K562 (cell line): ENCODE data around the gene NTN3. TPM values are rescaled to one million over a fixed set of nuclear protein-coding genes. Genes with fewer than 3 reads are reported as not detected.
A peak's percentile ranks its signal among the peaks of the same experiment; 100 is the strongest.

ENCODE experiments used
- CXXC5 ChIP-seq: fragments of 250-450 bp; sonication (Bioruptor Pico); IDR thresholded peaks from 2 replicates; pipeline ENCODE4 v1.8.0; 2022; ENCODE audit warnings: inconsistent platforms, mild to moderate bottlenecking, moderate library complexity
- FOXA3 ChIP-seq, 2 experiments: fragments of 450-650 bp in 1 of 2; sonication (generic) in 1 of 2; formaldehyde crosslinking; IDR thresholded peaks in 1 of 2; conservative IDR thresholded peaks in 1 of 2; 2 replicates each; pipeline versions ENCODE4 v1.4.0 to v1.8.0; 2020 to 2022; ENCODE audit warnings: mild to moderate bottlenecking in 2 of 2, missing genetic modification reagents in 1 of 2
- PHF8 ChIP-seq: fragments of 200-600 bp; sonication (generic); IDR thresholded peaks from 2 replicates; pipeline ENCODE4 v1.6.1; 2012; ENCODE audit warnings: mixed run types, mild to moderate bottlenecking, inconsistent platforms, low read length, moderate library complexity, borderline replicate concordance
- SRSF3 ChIP-seq: fragments of 200-400 bp; formaldehyde crosslinking; IDR thresholded peaks from 2 replicates; pipeline ENCODE4 v1.6.1; 2016; ENCODE audit warnings: mild to moderate bottlenecking, low read length, moderate library complexity; ENCODE audit not compliant: insufficient read depth
- ZNF311 ChIP-seq: fragments of 250-450 bp; sonication (Bioruptor Pico); IDR thresholded peaks from 2 replicates; pipeline ENCODE4 v1.4.0; 2020; ENCODE audit warnings: mild to moderate bottlenecking, moderate library complexity
- polyA plus RNA-seq, 8 experiments: library from polyadenylated mRNA; depleted of rRNA in 4 of 8; stranded (reverse) in 5 of 8; unstranded in 3 of 8; fragments of >200 nt; fragmentation: Nextera tagmentation in 2 of 8; fragmentation: Illumina TruSeq in 1 of 8; extraction: Ambion mirVana in 2 of 8; extraction: Trizol in 1 of 8; gene quantifications; 2 replicates each; pipeline versions ENCODE4 v1.2.1 to v1.2.3, GENCODE V29; 2011 to 2014; ENCODE audit warnings: inconsistent platforms in 1 of 8, missing spikeins in 1 of 8
- total RNA-seq, 7 experiments: library from RNA; depleted of rRNA in 6 of 7; stranded (reverse); fragments of >200 nt in 6 of 7; fragmentation: Illumina TruSeq in 2 of 7; extraction: Trizol in 2 of 7; gene quantifications; 2 replicates each; pipeline versions ENCODE4 v1.2.1 to v1.2.3, GENCODE V29; 2011 to 2021; ENCODE audit warnings: low replicate concordance in 1 of 7
- TF ChIP-seq, protein P1 (sequence below), 3 experiments: fragments of 200-800 bp in 1 of 3; fragments of 250-450 bp in 1 of 3; fragments of 450-650 bp in 1 of 3; sonication (Bioruptor Pico) in 1 of 3; sonication (Bioruptor generic) in 1 of 3; formaldehyde crosslinking in 1 of 3; IDR thresholded peaks; 2 replicates each; pipeline versions ENCODE4 v1.6.1 to v1.8.0; 2016 to 2022; ENCODE audit warnings: mild to moderate bottlenecking in 2 of 3, missing genetic modification characterization in 2 of 3, missing compliant biosample characterization in 1 of 3, moderate library complexity in 1 of 3
- TF ChIP-seq, protein P2 (sequence below): fragments of 250-450 bp; sonication (Bioruptor Pico); IDR thresholded peaks from 2 replicates; pipeline ENCODE4 v1.9.0; 2021; ENCODE audit warnings: mild to moderate bottlenecking, inconsistent platforms

NTN3 gene
- total and polyA plus RNA-seq, 9 of the 15 experiments (the other 6 are each of a cell fraction or from before 2014, with no cell fraction given): not detected

DNA sequence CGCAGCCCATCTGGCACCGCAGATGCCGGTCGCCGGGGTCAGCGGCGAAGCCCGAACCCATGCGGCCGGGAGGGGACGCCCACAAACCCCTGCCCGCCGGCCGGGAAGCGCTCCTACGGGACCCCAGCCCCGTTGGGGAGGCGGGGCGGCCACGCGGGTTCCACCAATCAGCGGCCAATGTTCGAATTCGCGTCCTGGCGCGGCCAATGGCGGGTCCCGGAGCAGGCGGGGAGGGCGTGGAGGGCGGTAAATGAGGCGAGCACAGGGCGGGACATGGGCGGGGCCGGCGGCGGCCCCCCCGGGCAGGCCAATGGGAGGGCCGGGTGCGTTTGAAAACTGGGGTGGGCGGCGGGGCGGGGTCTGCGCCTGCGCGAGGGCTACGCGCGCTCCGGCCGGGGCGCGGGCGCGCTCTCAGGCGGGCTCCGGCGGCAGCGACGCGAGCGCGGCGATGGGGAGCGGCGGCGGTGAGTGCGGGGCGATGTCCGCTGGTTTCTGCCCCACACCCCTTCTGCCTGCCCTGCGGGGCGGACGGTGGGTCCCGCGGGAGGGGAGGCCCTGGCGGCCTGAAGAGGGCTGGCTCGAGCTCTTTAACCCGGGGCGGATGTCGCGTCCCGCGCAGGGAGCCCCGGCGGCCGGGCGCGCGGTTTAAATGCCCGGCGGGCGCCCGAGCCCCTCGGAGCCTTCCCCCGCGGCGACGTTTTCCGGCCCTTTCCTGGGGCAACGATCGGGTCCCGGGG is 41.9 kb upstream of the NTN3 start, which contains the start of gene CCNF (continued):
- TF ChIP-seq, protein P1, sequence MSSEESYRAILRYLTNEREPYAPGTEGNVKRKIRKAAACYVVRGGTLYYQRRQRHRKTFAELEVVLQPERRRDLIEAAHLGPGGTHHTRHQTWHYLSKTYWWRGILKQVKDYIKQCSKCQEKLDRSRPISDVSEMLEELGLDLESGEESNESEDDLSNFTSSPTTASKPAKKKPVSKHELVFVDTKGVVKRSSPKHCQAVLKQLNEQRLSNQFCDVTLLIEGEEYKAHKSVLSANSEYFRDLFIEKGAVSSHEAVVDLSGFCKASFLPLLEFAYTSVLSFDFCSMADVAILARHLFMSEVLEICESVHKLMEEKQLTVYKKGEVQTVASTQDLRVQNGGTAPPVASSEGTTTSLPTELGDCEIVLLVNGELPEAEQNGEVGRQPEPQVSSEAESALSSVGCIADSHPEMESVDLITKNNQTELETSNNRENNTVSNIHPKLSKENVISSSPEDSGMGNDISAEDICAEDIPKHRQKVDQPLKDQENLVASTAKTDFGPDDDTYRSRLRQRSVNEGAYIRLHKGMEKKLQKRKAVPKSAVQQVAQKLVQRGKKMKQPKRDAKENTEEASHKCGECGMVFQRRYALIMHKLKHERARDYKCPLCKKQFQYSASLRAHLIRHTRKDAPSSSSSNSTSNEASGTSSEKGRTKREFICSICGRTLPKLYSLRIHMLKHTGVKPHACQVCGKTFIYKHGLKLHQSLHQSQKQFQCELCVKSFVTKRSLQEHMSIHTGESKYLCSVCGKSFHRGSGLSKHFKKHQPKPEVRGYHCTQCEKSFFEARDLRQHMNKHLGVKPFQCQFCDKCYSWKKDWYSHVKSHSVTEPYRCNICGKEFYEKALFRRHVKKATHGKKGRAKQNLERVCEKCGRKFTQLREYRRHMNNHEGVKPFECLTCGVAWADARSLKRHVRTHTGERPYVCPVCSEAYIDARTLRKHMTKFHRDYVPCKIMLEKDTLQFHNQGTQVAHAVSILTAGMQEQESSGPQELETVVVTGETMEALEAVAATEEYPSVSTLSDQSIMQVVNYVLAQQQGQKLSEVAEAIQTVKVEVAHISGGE (CRISPR knock-in tag; IDR thresholded peaks at IDR 0.05): peak in 1 of 3 experiments; percentile 62; a peak in 2 of 6 replicates
- TF ChIP-seq FOXA3 (CRISPR knock-in tag; conservative IDR thresholded peaks at IDR 0.05 in 1 of 2, IDR thresholded peaks at IDR 0.05 in 1 of 2) (0 out of 4 replicates have a peak, but pooled peaks of 1 of the 2 experiments have one; percentile 24), SRSF3 (no peak), PHF8 (peak; percentile 67; the same call in 1 of the 2 replicates), CXXC5 (CRISPR knock-in tag) (peak; percentile 87), ZNF311 (CRISPR knock-in tag) (peak; percentile 31; the same call in 1 of the 2 replicates)
- TF ChIP-seq, protein P2, sequence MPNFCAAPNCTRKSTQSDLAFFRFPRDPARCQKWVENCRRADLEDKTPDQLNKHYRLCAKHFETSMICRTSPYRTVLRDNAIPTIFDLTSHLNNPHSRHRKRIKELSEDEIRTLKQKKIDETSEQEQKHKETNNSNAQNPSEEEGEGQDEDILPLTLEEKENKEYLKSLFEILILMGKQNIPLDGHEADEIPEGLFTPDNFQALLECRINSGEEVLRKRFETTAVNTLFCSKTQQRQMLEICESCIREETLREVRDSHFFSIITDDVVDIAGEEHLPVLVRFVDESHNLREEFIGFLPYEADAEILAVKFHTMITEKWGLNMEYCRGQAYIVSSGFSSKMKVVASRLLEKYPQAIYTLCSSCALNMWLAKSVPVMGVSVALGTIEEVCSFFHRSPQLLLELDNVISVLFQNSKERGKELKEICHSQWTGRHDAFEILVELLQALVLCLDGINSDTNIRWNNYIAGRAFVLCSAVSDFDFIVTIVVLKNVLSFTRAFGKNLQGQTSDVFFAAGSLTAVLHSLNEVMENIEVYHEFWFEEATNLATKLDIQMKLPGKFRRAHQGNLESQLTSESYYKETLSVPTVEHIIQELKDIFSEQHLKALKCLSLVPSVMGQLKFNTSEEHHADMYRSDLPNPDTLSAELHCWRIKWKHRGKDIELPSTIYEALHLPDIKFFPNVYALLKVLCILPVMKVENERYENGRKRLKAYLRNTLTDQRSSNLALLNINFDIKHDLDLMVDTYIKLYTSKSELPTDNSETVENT (CRISPR knock-in tag): peak; percentile 80
